GM18519 (cell line): ENCODE measurements around the gene PDE6B.
"Not testable (repeated sequence)": the region's sequence is repeated elsewhere in the genome, so short reads cannot be mapped to it uniquely, and the experiment has no call there.

ENCODE experiments used
- ATAC-seq: cut with Tn5 transposase; IDR thresholded peaks from one replicate; pipeline ENCODE4 v1.9.1; 2021; ENCODE audit warnings: mild to moderate bottlenecking, moderate library complexity; ENCODE audit not compliant: unreplicated experiment, low FRiP score

PDE6B gene

GRCh38 chr4:634599-634985, 9.2 kb downstream of the PDE6B start:
- no peak for ATAC-seq

- ATAC-seq, result not testable (repeated sequence)
These were observed 9.9 kb downstream of the PDE6B start for GRCh38 chr4:635066-635835.

DNA sequence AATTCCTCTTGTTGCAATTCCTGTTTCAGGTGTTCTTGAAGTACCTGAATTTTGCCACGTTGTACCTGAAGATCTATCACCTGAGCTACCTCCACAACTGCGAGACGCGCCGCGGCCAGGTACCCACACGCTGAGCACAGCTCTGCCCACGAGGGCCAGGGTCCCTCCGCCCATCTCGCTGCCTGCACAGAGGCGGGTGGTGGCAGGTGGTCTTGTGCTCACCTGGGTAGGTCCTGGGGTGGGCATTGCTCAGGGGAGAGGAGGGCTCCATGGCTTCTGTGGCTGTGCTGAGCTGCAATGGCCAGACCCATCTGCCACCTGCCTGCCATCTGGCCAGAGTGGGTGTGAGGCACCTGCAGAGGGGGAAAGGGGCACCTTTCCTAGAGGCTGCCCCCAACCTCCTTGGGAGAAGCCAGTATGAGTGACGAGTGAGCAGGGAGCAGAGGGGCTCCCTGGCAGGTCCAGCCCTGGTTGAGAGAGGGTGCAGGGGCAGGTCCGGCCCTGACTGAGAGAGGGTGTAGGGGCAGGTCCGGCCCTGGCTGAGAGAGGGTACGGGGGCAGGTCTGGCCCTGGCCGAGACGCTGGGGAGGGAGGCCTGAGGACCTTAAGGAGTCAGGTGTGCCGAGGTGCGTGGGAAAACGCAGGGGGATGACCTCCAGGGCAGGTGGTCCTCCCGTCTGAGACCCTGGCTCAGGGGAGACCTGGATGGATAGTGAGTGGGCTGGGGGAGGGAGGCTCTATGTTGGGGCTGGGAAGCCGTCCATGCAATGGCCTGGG, 10.7 kb downstream of the PDE6B start:
- ATAC-seq, result no peak

DNA sequence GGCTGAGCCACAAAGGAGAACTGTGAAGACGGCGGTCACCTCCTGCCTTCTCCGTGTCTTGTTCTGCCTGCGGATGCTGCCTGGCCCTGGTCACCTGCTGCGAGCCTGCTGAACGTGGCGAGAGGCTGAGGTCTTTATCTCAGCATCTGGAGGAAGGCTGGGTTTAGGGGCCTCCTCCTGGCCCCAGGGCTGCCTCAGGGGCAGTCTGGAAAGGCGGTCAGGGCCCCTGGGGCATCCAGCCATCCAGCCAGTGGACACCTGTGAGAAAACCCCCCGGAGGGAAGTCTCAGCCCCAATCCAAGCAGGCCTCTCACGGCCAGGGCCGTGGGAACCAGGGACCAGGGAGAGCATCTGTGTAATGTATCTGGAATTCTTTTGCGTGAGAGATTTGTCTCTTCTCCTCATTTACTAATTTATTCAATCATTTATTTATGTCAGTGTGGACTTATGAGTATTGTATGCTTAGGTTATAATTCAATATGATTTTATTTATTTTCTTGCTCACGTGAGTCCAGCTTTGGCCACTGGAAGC, 11.3 kb downstream of the PDE6B start:
- ATAC-seq, result no peak

DNA sequence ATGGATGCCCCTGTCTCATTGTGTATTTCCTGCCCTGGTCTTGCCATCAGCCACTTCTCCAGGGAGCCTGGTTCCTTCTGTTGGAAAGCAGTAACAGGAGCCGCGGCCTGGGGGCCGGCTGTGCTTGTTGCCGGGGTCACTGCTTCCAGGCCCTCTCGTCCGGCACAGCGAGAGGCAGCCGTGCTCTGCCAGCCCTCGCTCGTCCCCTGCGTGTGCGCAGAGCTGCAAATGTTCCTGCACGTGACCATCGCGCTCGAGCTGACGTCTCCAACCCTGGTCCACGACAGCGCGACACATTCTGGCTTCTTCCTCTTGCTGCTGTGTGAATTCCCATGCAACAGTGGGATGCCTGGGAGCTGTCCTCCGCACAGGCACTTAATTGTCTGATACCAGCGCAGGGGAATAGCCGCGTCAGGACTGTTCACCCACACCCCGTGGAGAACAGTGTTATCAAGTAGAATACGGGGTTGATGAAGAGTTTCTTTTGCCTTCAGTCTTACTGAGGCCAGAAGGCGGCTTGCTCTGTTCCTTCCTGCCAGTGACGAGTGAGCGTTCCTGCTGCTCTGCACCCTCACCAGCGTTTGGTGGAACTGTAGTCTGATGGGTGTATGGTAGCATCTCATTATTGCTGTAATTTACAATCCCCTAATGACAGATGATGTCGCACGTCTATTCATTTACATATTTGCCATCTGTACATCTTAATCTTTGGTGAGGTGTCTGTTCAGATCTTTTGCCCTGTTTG, 12.3 kb downstream of the PDE6B start:
- no peak for ATAC-seq

GRCh38 chr4:642366-642765, 17.0 kb downstream of the PDE6B start:
- not testable (repeated sequence) for ATAC-seq

DNA sequence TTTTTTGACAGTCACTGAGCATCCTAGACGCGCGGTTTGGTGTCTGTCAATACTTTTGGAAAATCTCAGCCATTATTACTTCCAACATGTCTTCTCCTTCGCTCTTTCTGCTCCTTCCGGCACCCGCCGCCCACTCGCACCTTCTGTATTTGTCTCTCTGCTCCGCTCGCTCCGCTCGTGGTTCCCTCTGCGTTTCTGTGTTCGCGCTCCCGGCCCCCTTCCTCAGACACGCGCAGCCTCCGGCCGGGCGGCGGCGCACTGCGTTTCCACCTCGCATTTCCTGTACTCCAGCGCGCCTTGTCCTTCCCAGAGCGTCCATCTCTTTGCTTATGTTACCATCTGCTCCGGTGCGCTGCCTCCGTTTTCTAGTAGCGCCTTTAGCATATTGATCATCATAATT, 21.1 kb downstream of the PDE6B start:
- no peak for ATAC-seq

DNA sequence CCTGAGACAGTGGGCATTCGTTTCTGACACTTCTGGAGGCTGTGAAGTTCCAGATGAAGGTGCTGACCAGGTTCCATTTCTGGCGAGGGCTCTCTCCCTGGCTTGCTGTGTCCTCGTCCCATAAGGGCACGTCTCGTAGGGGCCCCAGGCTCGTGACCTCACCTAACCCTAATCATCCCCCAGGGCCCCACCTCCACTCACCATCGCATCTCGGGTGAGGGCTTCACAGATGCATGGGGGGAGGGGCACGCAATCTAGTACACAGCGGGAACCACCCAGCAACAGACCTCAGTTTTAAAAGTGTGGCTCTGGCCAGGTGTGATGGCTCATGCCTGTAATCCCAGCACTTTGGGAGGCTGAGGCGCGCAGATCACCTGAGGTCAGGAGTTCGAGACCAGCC, 22.1 kb downstream of the PDE6B start:
- no peak for ATAC-seq

DNA sequence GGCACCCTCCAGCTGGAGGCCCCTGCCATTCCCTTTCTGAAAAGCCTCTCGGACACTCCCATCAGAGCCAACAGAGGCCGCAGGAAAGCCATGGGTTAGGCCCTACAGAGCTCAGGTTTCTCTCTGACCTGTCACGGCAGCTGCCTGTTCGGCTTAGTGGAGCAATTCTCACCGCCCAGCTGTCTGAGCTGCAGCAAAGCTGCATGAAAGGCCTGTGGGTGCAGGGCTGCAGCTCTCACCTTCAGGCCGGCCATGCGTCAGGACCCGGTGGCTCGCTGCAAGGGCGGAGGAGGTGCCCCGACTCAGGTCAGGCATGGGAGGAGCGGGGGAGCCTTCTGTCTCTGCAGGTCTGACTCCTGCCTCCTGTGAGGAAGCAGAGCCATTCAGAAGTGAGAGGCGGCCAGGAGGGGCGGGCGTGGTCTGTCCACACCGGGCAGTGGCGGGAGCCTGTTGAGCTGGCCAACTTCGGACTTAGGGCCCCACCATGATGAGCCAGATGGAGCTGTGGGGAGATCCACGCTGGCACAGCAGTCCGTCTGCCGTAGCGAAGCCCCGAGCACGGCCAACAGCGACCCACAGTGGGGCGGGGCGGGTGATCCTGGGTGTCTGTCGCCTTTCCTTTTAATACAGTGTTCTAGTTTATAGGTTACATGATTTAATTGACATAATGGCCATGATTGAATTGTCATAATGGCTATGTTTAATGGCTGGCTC, 23.4 kb downstream of the PDE6B start:
- ATAC-seq, result no peak

DNA sequence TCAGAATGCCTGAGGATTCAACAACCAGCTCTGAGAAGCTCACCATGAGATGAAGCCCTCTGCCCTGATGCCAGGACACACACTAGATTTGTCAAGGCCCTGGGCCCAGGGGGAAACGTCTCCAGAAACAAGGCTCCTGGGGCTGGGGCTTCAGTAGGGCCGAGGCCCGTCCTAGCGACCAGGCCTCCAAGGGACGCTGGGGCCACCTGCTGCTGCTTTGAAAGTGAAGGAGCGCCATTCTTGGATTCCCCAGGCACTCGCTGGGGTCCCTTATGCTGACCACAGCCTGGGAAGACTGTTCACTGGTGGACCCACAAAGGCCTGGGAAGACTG, 23.9 kb downstream of the PDE6B start:
- ATAC-seq, result no peak

DNA sequence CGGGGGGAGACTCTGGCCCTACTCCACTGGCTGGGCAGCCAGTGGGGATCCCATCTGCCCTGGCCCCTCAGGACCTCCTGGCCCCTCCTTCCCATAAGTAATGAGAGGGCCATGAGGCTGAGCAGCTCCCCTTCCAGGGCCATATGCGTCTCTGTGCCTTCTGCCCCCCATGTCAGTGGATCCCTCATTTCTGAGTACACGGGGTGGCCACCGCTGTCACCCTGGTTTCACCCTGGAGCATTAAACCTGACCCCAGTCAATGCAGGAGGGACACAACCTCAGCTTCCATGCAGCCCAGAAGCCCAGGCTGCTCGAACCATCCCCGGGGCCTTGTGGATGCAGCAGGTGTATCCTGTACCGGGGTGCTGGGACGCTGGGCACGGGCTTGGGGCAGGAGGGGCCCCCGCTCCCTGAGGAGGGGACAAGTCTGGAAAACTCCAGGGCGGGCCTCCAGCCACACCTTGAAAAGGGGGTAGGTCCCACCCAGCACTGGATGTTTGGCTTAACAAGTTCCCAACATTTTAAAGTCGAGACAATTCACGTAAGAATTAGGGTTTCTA, 24.5 kb downstream of the PDE6B start:
- ATAC-seq, result no peak

DNA sequence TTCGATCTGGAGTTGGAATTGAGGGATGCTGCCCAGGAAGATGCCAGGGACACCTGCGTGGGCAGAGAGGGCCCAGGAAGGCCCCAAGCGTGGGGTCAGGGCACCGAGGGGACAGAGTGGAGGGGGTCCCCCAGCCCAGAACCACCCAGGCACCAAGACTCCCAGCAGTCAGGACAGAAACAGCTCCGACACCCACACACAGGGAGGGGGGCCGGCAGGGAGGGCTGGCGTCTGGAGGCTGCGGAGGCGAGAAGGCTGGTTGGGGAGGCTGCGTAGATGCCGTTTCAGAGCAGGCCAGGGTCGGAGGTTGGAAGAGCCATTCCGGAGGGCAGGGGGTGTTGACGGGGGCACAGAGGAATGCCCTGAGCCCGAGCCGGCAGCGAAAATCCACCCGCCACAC, 25.1 kb downstream of the PDE6B start:
- ATAC-seq, result no peak

DNA sequence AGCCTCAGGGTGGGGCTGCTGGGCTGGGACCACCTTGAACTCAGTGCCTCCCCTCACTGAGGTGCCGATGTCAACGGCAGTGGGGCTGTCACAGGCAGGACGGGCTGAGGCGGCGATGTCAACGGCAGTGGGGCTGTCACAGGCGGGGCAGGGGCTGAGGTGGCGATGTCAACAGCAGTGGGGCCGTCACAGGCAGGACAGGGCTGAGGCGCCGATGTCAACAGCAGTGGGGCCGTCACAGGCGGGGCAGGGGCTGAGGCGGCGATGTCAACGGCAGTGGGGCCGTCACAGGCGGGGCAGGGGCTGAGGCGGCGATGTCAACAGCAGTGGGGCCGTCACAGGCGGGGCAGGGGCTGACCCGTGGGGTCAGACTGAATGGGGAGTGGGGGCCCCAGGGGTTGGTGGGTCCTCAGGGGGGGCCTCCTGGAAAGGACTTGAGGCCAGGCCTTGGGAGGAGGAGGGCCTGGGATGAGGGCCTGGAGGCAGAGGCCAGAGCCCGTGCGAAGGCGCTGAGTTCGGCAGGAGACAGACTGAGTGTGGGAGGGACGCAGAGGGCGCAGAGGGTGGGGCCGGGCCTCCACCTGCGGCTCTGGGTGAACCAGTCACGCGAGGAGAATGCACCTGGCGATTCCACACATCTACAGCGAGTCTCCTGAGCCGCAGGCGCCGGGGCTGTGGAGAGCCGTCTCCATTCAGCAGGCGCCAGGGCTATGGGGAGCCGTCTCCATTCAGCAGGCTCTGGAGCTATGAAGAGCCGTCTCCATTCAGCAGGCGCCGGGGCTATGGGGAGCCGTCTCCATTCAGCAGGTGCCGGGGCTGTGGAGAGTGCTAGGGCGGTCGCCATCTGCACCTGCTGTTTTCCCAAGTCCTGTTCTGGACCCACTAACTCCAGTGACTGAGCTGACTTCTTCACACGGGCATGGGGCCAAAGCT, 25.8 kb downstream of the PDE6B start:
- ATAC-seq, result no peak

DNA sequence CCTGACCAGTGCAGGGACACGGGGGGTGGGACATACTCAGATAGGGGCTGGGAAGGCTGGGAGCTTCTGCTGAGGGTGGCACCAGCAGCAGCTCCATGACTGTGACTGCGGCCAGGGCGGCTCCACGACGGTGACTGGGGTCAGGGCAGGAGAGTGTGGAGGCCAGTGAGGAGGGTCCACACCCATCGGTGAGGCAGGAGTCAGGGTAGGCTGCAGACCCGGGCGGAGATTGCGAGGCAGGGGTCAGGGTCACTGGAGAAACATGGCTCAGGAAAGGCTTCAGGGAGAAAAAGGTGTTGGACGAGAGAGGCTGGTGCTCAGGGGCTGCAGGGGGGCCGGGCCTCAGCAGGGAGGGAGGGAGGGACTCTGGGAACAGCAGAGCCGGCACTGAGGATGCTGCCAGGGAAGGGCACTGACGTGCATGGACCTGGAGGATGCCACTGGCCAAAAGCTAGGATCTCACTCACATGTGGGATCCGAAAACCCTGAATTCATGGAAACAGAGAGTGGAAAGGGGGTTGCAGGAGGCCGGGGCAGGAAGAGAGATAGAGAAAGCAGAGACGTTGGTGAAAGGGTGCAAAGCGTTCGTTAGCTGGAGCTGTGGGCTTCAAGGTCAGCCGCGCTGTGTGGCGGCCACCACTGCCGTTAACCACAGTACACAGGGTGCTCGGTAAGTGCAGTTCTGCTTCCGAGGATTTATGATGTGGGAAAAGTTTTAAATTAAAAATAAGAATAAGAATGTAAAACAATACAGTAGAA, 26.7 kb downstream of the PDE6B start:
- no peak for ATAC-seq

DNA sequence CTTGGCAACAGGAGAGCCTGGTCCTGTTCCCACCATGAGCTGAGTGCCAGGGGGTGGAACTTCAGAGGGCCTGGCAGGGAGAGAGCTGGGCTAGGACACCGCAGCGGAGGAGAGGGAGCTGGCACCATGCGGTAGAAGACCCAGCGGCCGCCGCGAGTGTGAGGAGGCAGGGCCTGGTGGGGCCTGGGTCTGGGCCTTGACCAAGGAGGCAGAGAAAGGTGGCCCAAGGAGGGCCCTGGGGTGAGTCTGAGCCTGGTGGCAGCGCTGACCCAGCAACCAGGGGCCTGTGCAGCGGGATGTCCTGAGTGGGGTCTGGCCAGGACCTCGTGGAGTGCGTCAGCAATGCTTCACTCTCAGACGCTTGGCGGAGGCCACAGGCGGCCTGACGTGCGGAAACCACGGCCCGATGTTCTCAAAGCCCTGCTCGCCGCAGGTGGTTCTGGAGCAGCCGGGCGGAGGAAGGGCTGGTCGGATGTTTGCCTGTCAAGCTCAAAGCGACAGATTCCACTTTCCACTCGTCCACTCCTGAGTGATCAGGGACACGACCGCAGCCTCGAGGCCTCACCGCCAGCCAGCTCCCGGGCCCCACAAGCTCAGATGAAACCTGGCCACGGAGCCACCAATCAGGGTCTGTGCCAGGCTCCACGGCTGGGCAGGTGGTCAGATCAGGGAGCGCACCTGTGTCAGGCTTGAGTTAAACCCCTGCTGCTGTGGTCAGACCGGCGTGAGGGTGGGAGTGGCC, 27.9 kb downstream of the PDE6B start:
- ATAC-seq, result no peak

- no peak for ATAC-seq
These were observed 28.6 kb downstream of the PDE6B start for GRCh38 chr4:653831-654502.

GRCh38 chr4:654503-654845, 29.1 kb downstream of the PDE6B start:
- ATAC-seq, result no peak
